GM23248 (cell line): ENCODE results near the gene STRIT1. TPM values are rescaled to one million over a fixed set of nuclear protein-coding genes. Genes with fewer than 3 reads are reported as not detected.

Source experiments
- DNase-seq: peaks from one replicate; pipeline ENCODE4 v3.0.0-alpha.2; 2015
- H2AFZ ChIP-seq: fragments of 200-600 bp; sonication (generic); 2 replicates; pipeline ENCODE4 v1.6.1; 2016; ENCODE audit warnings: antibody characterized with exemption
- H3F3A ChIP-seq: fragments of 200-600 bp; sonication (generic); 2 replicates; pipeline ENCODE4 v1.6.1; 2016; ENCODE audit warnings: mild to moderate bottlenecking, antibody characterized with exemption, mixed run types; ENCODE audit not compliant: insufficient read depth
- H3K27ac ChIP-seq: fragments of 200-600 bp; sonication (generic); 2 replicates; pipeline ENCODE4 v1.5.1; 2016; ENCODE audit warnings: mild to moderate bottlenecking
- H3K27me3 ChIP-seq: fragments of 200-600 bp; sonication (generic); replicated peaks from 2 replicates; pipeline ENCODE4 v1.6.1; 2016; ENCODE audit warnings: mild to moderate bottlenecking; ENCODE audit not compliant: insufficient read depth
- H3K36me3 ChIP-seq: fragments of 200-600 bp; sonication (generic); 2 replicates; pipeline ENCODE4 v1.6.1; 2016; ENCODE audit warnings: low read depth, mild to moderate bottlenecking
- H3K4me1 ChIP-seq: fragments of 200-600 bp; sonication (generic); 2 replicates; pipeline ENCODE4 v1.6.1; 2016; ENCODE audit warnings: mild to moderate bottlenecking; ENCODE audit not compliant: insufficient read depth
- H3K4me2 ChIP-seq: fragments of 200-600 bp; sonication (generic); one replicate; pipeline ENCODE4 v1.6.1; 2016; ENCODE audit warnings: mild to moderate bottlenecking; ENCODE audit not compliant: unreplicated experiment
- H3K4me3 ChIP-seq: fragments of 200-600 bp; sonication (generic); 2 replicates; pipeline ENCODE4 v1.5.1; 2016; ENCODE audit warnings: mild to moderate bottlenecking
- H3K79me2 ChIP-seq: fragments of 200-600 bp; sonication (generic); 2 replicates; pipeline ENCODE4 v1.6.1; 2016; ENCODE audit warnings: mild to moderate bottlenecking; ENCODE audit not compliant: insufficient read depth
- H3K9ac ChIP-seq: fragments of 200-600 bp; sonication (generic); 2 replicates; pipeline ENCODE4 v1.6.1; 2016; ENCODE audit warnings: mild to moderate bottlenecking
- H3K9me2 ChIP-seq: fragments of 200-600 bp; sonication (generic); 2 replicates; pipeline ENCODE4 v1.6.1; 2016; ENCODE audit warnings: mixed run types, mild to moderate bottlenecking, moderate library complexity; ENCODE audit not compliant: insufficient read depth
- H3K9me3 ChIP-seq: fragments of 200-600 bp; sonication (generic); one replicate; pipeline ENCODE4 v1.6.1; 2017; ENCODE audit warnings: low read depth
- H4K20me1 ChIP-seq: fragments of 200-600 bp; sonication (generic); 2 replicates; pipeline ENCODE4 v1.6.0; 2016; ENCODE audit not compliant: insufficient read depth
- EZH2 ChIP-seq: fragments of 200-600 bp; sonication (generic); IDR thresholded peaks from 2 replicates; pipeline ENCODE4 v1.6.1; 2018; ENCODE audit warnings: antibody characterized with exemption, mild to moderate bottlenecking; ENCODE audit not compliant: insufficient read depth, poor library complexity, severe bottlenecking
- EZH2phosphoT487 ChIP-seq: fragments of 200-600 bp; sonication (generic); IDR thresholded peaks from 2 replicates; pipeline ENCODE4 v1.6.1; 2018; ENCODE audit warnings: antibody characterized with exemption, moderate library complexity, mild to moderate bottlenecking, low read depth; ENCODE audit not compliant: insufficient read depth
- WGBS, 2 experiments: methylation state at CpG; one replicate each; pipeline ENCODE4 v1.1.6; 2015 to 2017; ENCODE audit warnings: low lambda C conversion rate in 2 of 2, low coverage in 1 of 2; ENCODE audit errors: missing lambda C conversion rate in 2 of 2; 5-methylcytosine and 5-hydroxymethylcytosine counted together
- in situ Hi-C: fragments of 300-500 bp; cut with MboI; formaldehyde crosslinking; loops from 2 replicates; pipeline ENCODE4 v1.15.0; 2020
- polyA plus RNA-seq: library from polyadenylated mRNA; unstranded; fragments of >200 nt; fragmentation: Nextera tagmentation; extraction: Ambion mirVana; gene quantifications from 2 replicates; pipeline ENCODE4 v1.2.1, GENCODE V29; 2016
- total RNA-seq: library from RNA; depleted of rRNA; stranded (reverse); fragments of >200 nt; shearing (Covaris generic); gene quantifications from 2 replicates; pipeline ENCODE4 v1.2.3, GENCODE V29; 2014

STRIT1 gene
- total and polyA plus RNA-seq, 2 experiments from 2014 or later = not detected

GRCh38 chr3:155292693-155293092 is 790 bp downstream of the STRIT1 start:
- Histone ChIP-seq H3K9ac (no peak overlapping the region), H3K4me1 (no peaks in the 10 kb centered on the region), H2AFZ (no peak overlapping the region), H3K79me2 (no peaks in the 10 kb centered on the region), H3K36me3 (no peaks in the 10 kb centered on the region), H3F3A (no peaks in the 10 kb centered on the region), H4K20me1 (no peaks in the 10 kb centered on the region), H3K9me2 (no peaks in the 10 kb centered on the region), H3K9me3 (peaks cover 3% of the 10 kb centered on the region), H3K4me3 (no peak overlapping the region), H3K27ac (no peak overlapping the region), H3K27me3 (no peaks in the 10 kb centered on the region), H3K4me2 (no peak overlapping the region)
- no peak for DNase-seq
- no peak for TF ChIP-seq EZH2
- TF ChIP-seq EZH2phosphoT487 = no peak
- in situ Hi-C loops = no loop called here
- 89 to 95% methylated on average over 2 of the region's 2 CpGs for WGBS, 2 experiments

GRCh38 chr3:155292133-155292532 is 1.4 kb downstream of the STRIT1 start:
- 19 to 23% methylated on average over 1 of the region's 1 CpG for WGBS, 2 experiments
- DNase-seq = peak; percentile 44
- peaks cover under 1% of the 10 kb centered on the region; the same call in 1 of the 2 replicates for H3K4me1 ChIP-seq

GRCh38 chr3:155286736-155287135 is 6.7 kb downstream of the STRIT1 start:
- Histone ChIP-seq H3K9ac (no peak overlapping the region), H3K27ac (no peak overlapping the region), H3K36me3 (no peaks in the 10 kb centered on the region), H3K4me3 (no peak overlapping the region), H3K9me2 (no peaks in the 10 kb centered on the region), H3F3A (peaks cover 17% of the 10 kb centered on the region), H3K4me1 (peaks cover 25% of the 10 kb centered on the region), H3K4me2 (peak overlapping the region; percentile 14), H3K9me3 (no peaks in the 10 kb centered on the region), H3K27me3 (no peaks in the 10 kb centered on the region), H2AFZ (peak overlapping the region; percentile 39; the same call in 1 of the 2 replicates), H3K79me2 (no peaks in the 10 kb centered on the region), H4K20me1 (no peaks in the 10 kb centered on the region)
- TF ChIP-seq EZH2phosphoT487 = no peak
- TF ChIP-seq EZH2 = no peak
- peak; percentile 56 for DNase-seq
- 55 to 57% methylated on average over 2 of the region's 2 CpGs for WGBS, 2 experiments
- in situ Hi-C loops = no loop called here

More at GRCh38 chr3:155292133-155292532, 1.4 kb downstream of the STRIT1 start:
- Histone ChIP-seq H3K9ac (no peak overlapping the region), H3K79me2 (no peaks in the 10 kb centered on the region), H2AFZ (no peak overlapping the region), H3K27me3 (no peaks in the 10 kb centered on the region), H3F3A (no peaks in the 10 kb centered on the region), H3K4me2 (no peak overlapping the region), H4K20me1 (no peaks in the 10 kb centered on the region), H3K27ac (no peak overlapping the region), H3K9me2 (no peaks in the 10 kb centered on the region), H3K36me3 (no peaks in the 10 kb centered on the region), H3K9me3 (peaks cover 3% of the 10 kb centered on the region), H3K4me3 (no peak overlapping the region)
- in situ Hi-C loops = no loop called here
- TF ChIP-seq EZH2phosphoT487 (no peak), EZH2 (no peak)

GRCh38 chr3:155285936-155286335 is 7.5 kb downstream of the STRIT1 start:
- Histone ChIP-seq H3K36me3 (no peaks in the 10 kb centered on the region), H3K4me3 (no peak overlapping the region), H4K20me1 (no peaks in the 10 kb centered on the region), H3K9me3 (no peaks in the 10 kb centered on the region), H2AFZ (no peak overlapping the region), H3K27me3 (no peaks in the 10 kb centered on the region), H3K9me2 (no peaks in the 10 kb centered on the region), H3K9ac (no peak overlapping the region), H3K4me1 (peaks cover 31% of the 10 kb centered on the region), H3K27ac (no peak overlapping the region), H3K79me2 (no peaks in the 10 kb centered on the region), H3K4me2 (no peak overlapping the region), H3F3A (peaks cover 25% of the 10 kb centered on the region)
- 92 to 96% methylated on average over 4 of the region's 4 CpGs for WGBS, 2 experiments
- no peak for DNase-seq
- TF ChIP-seq EZH2 = no peak
- no peak for TF ChIP-seq EZH2phosphoT487
- in situ Hi-C loops = no loop called here
